ENCODE data around the gene MATCAP1. TPM values are rescaled to one million over a fixed set of nuclear protein-coding genes. Genes with fewer than 3 reads are reported as not detected.

Gene MATCAP1
- total and polyA plus RNA-seq, 2 of the 8 experiments (the other 6 are each of a cell fraction or from before 2014, with no cell fraction given), result 22.9 to 27.5 TPM

DNA sequence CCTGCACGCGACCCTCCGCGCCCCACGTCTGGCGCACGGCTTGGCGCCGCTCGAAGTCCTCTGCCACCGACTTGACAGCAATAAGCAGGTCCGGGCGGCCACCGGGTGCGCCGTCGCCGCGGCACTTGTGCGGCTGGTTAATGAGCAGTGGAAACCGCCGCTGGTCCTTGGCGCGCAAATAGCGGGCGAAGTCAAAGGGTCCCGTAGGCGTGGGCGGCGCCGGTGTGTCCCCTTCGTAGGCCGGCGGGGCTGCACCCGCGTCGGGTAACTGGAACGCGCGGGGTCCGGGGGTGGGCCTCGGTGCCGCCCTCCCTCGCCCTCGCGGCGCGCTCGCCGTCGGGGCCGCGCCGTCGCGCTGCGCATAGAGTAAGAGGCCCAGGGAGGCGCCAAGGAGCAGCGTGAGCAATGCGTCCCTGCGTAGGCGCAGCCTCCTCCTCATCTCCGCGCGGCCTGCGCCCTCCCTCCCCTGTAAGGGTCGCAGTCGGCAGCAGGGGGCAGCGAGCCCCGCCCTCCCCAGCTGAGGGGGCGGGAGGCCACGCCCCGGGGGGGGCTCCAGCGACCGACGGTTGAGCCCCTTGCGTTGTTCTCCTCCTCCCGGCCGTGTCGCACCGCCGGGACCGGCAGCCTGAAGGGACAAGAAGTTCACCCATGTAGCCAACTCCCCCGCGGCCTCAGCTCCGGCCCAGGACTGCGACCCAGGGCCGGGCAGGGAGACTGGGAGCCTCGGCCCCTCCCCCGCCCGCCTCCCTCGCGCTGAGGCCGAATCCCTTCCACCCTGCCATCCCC lies 33.5 kb downstream of the MATCAP1 start (continued):
- TF ChIP-seq SIN3A (conservative IDR thresholded peaks at IDR 0.05 in 1 of 2, IDR thresholded peaks at IDR 0.05 in 1 of 2; ENCODE audit: low read depth in 1 of 2, low read length in 2 of 2), result peak; percentile 43 to 52; a peak in 1 of 4 replicates
- 0 out of 2 replicates have a peak, but pooled peaks have one; percentile 20 for TF ChIP-seq GABPA (IDR thresholded peaks at IDR 0.05; ENCODE audit: borderline replicate concordance, insufficient read depth, low read length)
- TF ChIP-seq, protein P1, sequence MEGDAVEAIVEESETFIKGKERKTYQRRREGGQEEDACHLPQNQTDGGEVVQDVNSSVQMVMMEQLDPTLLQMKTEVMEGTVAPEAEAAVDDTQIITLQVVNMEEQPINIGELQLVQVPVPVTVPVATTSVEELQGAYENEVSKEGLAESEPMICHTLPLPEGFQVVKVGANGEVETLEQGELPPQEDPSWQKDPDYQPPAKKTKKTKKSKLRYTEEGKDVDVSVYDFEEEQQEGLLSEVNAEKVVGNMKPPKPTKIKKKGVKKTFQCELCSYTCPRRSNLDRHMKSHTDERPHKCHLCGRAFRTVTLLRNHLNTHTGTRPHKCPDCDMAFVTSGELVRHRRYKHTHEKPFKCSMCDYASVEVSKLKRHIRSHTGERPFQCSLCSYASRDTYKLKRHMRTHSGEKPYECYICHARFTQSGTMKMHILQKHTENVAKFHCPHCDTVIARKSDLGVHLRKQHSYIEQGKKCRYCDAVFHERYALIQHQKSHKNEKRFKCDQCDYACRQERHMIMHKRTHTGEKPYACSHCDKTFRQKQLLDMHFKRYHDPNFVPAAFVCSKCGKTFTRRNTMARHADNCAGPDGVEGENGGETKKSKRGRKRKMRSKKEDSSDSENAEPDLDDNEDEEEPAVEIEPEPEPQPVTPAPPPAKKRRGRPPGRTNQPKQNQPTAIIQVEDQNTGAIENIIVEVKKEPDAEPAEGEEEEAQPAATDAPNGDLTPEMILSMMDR (IDR thresholded peaks at IDR 0.05; ENCODE audit: control extremely low read depth in 1 of 3, insufficient read depth in 1 of 3, low read depth in 1 of 3, low read length in 3 of 3), result peak in 2 of 3 experiments; percentile 31 to 77; a peak in 2 of 4 replicates
- 0 out of 2 replicates have a peak, but pooled peaks have one; percentile 1 for TF ChIP-seq SUZ12 (IDR thresholded peaks at IDR 0.05; ENCODE audit: low read length)
- no peak for TF ChIP-seq KDM5A (IDR thresholded peaks at IDR 0.05; ENCODE audit: low read length)
- no peak for TF ChIP-seq SIRT6 (IDR thresholded peaks at IDR 0.05; ENCODE audit: low read length)
- TF ChIP-seq SRF (IDR thresholded peaks at IDR 0.05; ENCODE audit: low read depth, low read length), result 0 out of 2 replicates have a peak, but pooled peaks have one; percentile 9
- peak; percentile 86 for TF ChIP-seq ASH2L (IDR thresholded peaks at IDR 0.05; ENCODE audit: low read length)
- TF ChIP-seq, protein P2, sequence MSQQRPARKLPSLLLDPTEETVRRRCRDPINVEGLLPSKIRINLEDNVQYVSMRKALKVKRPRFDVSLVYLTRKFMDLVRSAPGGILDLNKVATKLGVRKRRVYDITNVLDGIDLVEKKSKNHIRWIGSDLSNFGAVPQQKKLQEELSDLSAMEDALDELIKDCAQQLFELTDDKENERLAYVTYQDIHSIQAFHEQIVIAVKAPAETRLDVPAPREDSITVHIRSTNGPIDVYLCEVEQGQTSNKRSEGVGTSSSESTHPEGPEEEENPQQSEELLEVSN (IDR thresholded peaks at IDR 0.05), result peak; percentile 84; the same call in 1 of the 2 replicates
- no peak; the same call in 1 of the 2 replicates for TF ChIP-seq KDM1A (IDR thresholded peaks at IDR 0.05; ENCODE audit: borderline replicate concordance, low read length)
- 0 out of 2 replicates have a peak, but pooled peaks have one; percentile 5 for TF ChIP-seq TEAD4 (IDR thresholded peaks at IDR 0.05; ENCODE audit: low read depth, low read length)
- peak; percentile 86 for TF ChIP-seq CREB1 (IDR thresholded peaks at IDR 0.05)
- peak; percentile 14 for TF ChIP-seq TAF7 (optimal IDR thresholded peaks at IDR 0.05; ENCODE audit: borderline replicate concordance, low read depth, low read length)
- peak; percentile 89; the same call in 1 of the 2 replicates for TF ChIP-seq EGR1 (IDR thresholded peaks at IDR 0.05; ENCODE audit: borderline replicate concordance, low read depth, low read length)
- TF ChIP-seq JUND (IDR thresholded peaks at IDR 0.05; ENCODE audit: low read length), result no peak
- 0 out of 2 replicates have a peak, but pooled peaks have one; percentile 37 for TF ChIP-seq SP1 (IDR thresholded peaks at IDR 0.05; ENCODE audit: low read depth, low read length)
- TF ChIP-seq, protein P3, sequence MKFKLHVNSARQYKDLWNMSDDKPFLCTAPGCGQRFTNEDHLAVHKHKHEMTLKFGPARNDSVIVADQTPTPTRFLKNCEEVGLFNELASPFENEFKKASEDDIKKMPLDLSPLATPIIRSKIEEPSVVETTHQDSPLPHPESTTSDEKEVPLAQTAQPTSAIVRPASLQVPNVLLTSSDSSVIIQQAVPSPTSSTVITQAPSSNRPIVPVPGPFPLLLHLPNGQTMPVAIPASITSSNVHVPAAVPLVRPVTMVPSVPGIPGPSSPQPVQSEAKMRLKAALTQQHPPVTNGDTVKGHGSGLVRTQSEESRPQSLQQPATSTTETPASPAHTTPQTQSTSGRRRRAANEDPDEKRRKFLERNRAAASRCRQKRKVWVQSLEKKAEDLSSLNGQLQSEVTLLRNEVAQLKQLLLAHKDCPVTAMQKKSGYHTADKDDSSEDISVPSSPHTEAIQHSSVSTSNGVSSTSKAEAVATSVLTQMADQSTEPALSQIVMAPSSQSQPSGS (IDR thresholded peaks at IDR 0.05; ENCODE audit: low read length), result no peak
- TF ChIP-seq EZH2 (IDR thresholded peaks at IDR 0.05; ENCODE audit: low read depth, low read length, severe bottlenecking), result peak; percentile 26
